ENCODE measurements around the gene TRIM36. TPM values are rescaled to one million over a fixed set of nuclear protein-coding genes. Genes with fewer than 3 reads are reported as not detected.
A peak's percentile ranks its signal among the peaks of the same experiment; 100 is the strongest.

TRIM36 gene
- total RNA-seq, 1 donor from 2014 or later: 4.4 TPM

DNA sequence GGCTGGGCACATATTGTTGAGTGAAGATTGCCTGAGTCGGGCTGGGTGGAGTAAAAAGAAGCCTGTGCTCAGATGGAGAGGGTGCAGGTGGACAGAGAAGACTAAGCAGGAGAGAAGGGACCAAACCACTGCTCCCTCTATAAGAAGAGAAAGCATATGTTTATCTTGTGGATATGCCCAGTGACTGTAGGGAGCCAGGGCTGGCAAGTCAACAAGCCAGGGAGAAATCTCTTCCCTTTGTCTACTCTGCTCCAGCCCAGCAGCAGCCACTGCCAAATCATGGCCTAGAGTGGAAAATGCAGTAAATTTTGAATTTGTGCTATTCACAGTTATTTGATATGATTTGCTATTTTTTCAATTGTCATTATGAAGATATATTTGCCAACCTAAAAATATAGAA lies 33.2 kb upstream of the TRIM36 start:
- H4K20me1 ChIP-seq (ENCODE audit: insufficient read depth, low read length): no peaks in the 10 kb centered on the region
- H2AFZ ChIP-seq (ENCODE audit: low read depth, low read length): no peak overlapping the region
- H3K9me3 ChIP-seq (ENCODE audit: insufficient read depth, low read depth, low read length): no peaks in the 10 kb centered on the region
- Mint-ChIP-seq H3K36me3 (ENCODE audit: low read depth, unreplicated experiment) (peaks cover 2% of the 10 kb centered on the region), H3K27ac (ENCODE audit: unreplicated experiment) (no peak overlapping the region), H3K4me3 (ENCODE audit: unreplicated experiment) (no peak overlapping the region), H3K27me3 (ENCODE audit: low read depth, unreplicated experiment) (no peaks in the 10 kb centered on the region), H3K4me1 (ENCODE audit: low read depth, unreplicated experiment) (no peaks in the 10 kb centered on the region), H3K9me3 (ENCODE audit: unreplicated experiment) (no peaks in the 10 kb centered on the region)
- H3K79me2 ChIP-seq (ENCODE audit: insufficient read depth, low read length): no peaks in the 10 kb centered on the region
- FAIRE-seq (no peak), DNase-seq (ENCODE audit: low read depth) (no peak)
- no peak overlapping the region for H3K4me3 ChIP-seq (ENCODE audit: insufficient read depth, low read depth, low read length)
- H3K4me1 ChIP-seq (ENCODE audit: insufficient read depth, low read length): no peaks in the 10 kb centered on the region
- H3K9ac ChIP-seq (ENCODE audit: low read length): no peak overlapping the region
- H3K36me3 ChIP-seq (ENCODE audit: insufficient read depth, low read length): no peaks in the 10 kb centered on the region
- TF ChIP-seq, protein P1, sequence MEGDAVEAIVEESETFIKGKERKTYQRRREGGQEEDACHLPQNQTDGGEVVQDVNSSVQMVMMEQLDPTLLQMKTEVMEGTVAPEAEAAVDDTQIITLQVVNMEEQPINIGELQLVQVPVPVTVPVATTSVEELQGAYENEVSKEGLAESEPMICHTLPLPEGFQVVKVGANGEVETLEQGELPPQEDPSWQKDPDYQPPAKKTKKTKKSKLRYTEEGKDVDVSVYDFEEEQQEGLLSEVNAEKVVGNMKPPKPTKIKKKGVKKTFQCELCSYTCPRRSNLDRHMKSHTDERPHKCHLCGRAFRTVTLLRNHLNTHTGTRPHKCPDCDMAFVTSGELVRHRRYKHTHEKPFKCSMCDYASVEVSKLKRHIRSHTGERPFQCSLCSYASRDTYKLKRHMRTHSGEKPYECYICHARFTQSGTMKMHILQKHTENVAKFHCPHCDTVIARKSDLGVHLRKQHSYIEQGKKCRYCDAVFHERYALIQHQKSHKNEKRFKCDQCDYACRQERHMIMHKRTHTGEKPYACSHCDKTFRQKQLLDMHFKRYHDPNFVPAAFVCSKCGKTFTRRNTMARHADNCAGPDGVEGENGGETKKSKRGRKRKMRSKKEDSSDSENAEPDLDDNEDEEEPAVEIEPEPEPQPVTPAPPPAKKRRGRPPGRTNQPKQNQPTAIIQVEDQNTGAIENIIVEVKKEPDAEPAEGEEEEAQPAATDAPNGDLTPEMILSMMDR (IDR thresholded peaks at IDR 0.05; ENCODE audit: insufficient read depth, low read depth, low read length): no peak
- no peak for TF ChIP-seq EZH2 (IDR thresholded peaks at IDR 0.05; ENCODE audit: insufficient read depth, low read length)
- H3K27ac ChIP-seq (ENCODE audit: low read depth, low read length): no peak overlapping the region
- H3K27me3 ChIP-seq (ENCODE audit: insufficient read depth, low read length): no peaks in the 10 kb centered on the region
- no peak overlapping the region for H3K4me2 ChIP-seq (ENCODE audit: low read length)

DNA sequence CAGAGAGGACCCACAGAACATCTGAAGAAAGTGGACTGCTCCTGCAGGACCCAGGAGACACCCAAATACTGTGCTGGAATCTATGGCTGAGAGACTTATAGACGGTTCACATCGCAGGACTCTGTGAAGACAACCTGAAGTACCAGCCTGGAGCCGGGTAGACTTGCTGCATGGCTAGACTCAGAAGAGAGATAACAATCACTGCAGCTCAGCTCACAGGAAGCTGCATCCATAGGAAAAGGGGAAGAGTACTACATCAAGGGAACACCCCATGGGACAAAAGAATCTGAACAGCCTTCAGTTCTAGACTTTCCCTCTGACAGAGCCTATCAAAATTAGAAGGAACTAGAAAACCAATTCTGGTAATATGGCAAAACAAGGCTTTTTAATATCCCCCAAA lies 26.5 kb upstream of the TRIM36 start:
- TF ChIP-seq, protein P1 (IDR thresholded peaks at IDR 0.05; ENCODE audit: insufficient read depth, low read depth, low read length): no peak
- no peak for TF ChIP-seq EZH2 (IDR thresholded peaks at IDR 0.05; ENCODE audit: insufficient read depth, low read length)
- no peaks in the 10 kb centered on the region for H3K36me3 Mint-ChIP-seq (ENCODE audit: low read depth, unreplicated experiment)
- Histone ChIP-seq H3K4me2 (ENCODE audit: low read length) (no peak overlapping the region), H3K79me2 (ENCODE audit: insufficient read depth, low read length) (no peaks in the 10 kb centered on the region), H3K27ac (ENCODE audit: low read depth, low read length) (no peak overlapping the region), H3K9me3 (ENCODE audit: insufficient read depth, low read depth, low read length) (no peaks in the 10 kb centered on the region), H3K4me3 (ENCODE audit: insufficient read depth, low read depth, low read length) (no peak overlapping the region), H3K4me1 (ENCODE audit: insufficient read depth, low read length) (no peaks in the 10 kb centered on the region), H3K36me3 (ENCODE audit: insufficient read depth, low read length) (no peaks in the 10 kb centered on the region), H3K27me3 (ENCODE audit: insufficient read depth, low read length) (no peaks in the 10 kb centered on the region), H3K9ac (ENCODE audit: low read length) (no peak overlapping the region), H4K20me1 (ENCODE audit: insufficient read depth, low read length) (no peaks in the 10 kb centered on the region), H2AFZ (ENCODE audit: low read depth, low read length) (no peak overlapping the region)
- no peaks in the 10 kb centered on the region for H3K4me1 Mint-ChIP-seq (ENCODE audit: low read depth, unreplicated experiment)
- H3K27ac Mint-ChIP-seq (ENCODE audit: unreplicated experiment): no peak overlapping the region
- H3K4me3 Mint-ChIP-seq (ENCODE audit: unreplicated experiment): no peak overlapping the region
- no peaks in the 10 kb centered on the region for H3K9me3 Mint-ChIP-seq (ENCODE audit: unreplicated experiment)
- FAIRE-seq (no peak), DNase-seq (ENCODE audit: low read depth) (no peak)
- H3K27me3 Mint-ChIP-seq (ENCODE audit: low read depth, unreplicated experiment): peaks cover 5% of the 10 kb centered on the region

DNA sequence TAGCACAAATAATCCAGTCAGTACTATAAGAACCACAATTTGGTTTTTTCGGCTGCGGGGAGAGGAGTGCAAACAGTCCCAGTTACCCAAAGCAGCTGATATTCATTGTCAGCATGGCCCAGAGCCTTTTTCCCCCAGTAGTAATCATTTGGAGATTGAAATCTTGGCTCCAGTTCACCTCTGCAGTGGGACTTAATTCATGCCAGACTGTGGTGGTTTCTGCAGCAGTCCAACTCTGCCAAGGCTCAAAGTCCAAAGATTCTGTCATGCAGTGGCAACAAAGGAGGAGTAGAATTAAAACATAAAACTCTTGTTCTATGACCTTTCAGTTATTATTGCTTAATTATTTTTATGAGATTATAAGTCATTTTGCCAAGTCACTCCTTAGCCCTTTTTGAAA lies 25.0 kb upstream of the TRIM36 start:
- peaks cover 6% of the 10 kb centered on the region for H3K27me3 Mint-ChIP-seq (ENCODE audit: low read depth, unreplicated experiment)
- H3K4me2 ChIP-seq (ENCODE audit: low read length): no peak overlapping the region
- no peaks in the 10 kb centered on the region for H3K36me3 Mint-ChIP-seq (ENCODE audit: low read depth, unreplicated experiment)
- no peak for FAIRE-seq
- no peaks in the 10 kb centered on the region for H3K9me3 ChIP-seq (ENCODE audit: insufficient read depth, low read depth, low read length)
- H3K9me3 Mint-ChIP-seq (ENCODE audit: unreplicated experiment): no peaks in the 10 kb centered on the region
- peak; percentile 22 for DNase-seq (ENCODE audit: low read depth)
- no peak overlapping the region for H3K27ac ChIP-seq (ENCODE audit: low read depth, low read length)
- H3K4me1 Mint-ChIP-seq (ENCODE audit: low read depth, unreplicated experiment): no peaks in the 10 kb centered on the region
- no peaks in the 10 kb centered on the region for H4K20me1 ChIP-seq (ENCODE audit: insufficient read depth, low read length)
- H3K27me3 ChIP-seq (ENCODE audit: insufficient read depth, low read length): no peaks in the 10 kb centered on the region
- no peak overlapping the region for H3K27ac Mint-ChIP-seq (ENCODE audit: unreplicated experiment)
- H3K4me3 ChIP-seq (ENCODE audit: insufficient read depth, low read depth, low read length): no peak overlapping the region
- H3K36me3 ChIP-seq (ENCODE audit: insufficient read depth, low read length): no peaks in the 10 kb centered on the region
- H3K9ac ChIP-seq (ENCODE audit: low read length): no peak overlapping the region
- no peak overlapping the region for H2AFZ ChIP-seq (ENCODE audit: low read depth, low read length)
- H3K79me2 ChIP-seq (ENCODE audit: insufficient read depth, low read length): no peaks in the 10 kb centered on the region
- H3K4me3 Mint-ChIP-seq (ENCODE audit: unreplicated experiment): no peak overlapping the region
- H3K4me1 ChIP-seq (ENCODE audit: insufficient read depth, low read length): no peaks in the 10 kb centered on the region
- TF ChIP-seq, protein P1 (IDR thresholded peaks at IDR 0.05; ENCODE audit: insufficient read depth, low read depth, low read length): no peak
- no peak for TF ChIP-seq EZH2 (IDR thresholded peaks at IDR 0.05; ENCODE audit: insufficient read depth, low read length)

Data from astrocyte (in vitro differentiated cells and primary cell).